ENCODE results near the gene TMEM115. TPM values are rescaled to one million over a fixed set of nuclear protein-coding genes. Genes with fewer than 3 reads are reported as not detected.

TMEM115 gene
- total RNA-seq, 2 donors from 2014 or later: 42.1 to 45.0 TPM

GRCh38 chr3:50334339-50335075 lies 24.8 kb downstream of the TMEM115 start:
- no peak overlapping the region for H3K4me3 ChIP-seq
- DNase-seq: no peak
- TF ChIP-seq, protein P1, sequence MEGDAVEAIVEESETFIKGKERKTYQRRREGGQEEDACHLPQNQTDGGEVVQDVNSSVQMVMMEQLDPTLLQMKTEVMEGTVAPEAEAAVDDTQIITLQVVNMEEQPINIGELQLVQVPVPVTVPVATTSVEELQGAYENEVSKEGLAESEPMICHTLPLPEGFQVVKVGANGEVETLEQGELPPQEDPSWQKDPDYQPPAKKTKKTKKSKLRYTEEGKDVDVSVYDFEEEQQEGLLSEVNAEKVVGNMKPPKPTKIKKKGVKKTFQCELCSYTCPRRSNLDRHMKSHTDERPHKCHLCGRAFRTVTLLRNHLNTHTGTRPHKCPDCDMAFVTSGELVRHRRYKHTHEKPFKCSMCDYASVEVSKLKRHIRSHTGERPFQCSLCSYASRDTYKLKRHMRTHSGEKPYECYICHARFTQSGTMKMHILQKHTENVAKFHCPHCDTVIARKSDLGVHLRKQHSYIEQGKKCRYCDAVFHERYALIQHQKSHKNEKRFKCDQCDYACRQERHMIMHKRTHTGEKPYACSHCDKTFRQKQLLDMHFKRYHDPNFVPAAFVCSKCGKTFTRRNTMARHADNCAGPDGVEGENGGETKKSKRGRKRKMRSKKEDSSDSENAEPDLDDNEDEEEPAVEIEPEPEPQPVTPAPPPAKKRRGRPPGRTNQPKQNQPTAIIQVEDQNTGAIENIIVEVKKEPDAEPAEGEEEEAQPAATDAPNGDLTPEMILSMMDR (IDR thresholded peaks at IDR 0.05): no peak
- H3K9ac ChIP-seq (ENCODE audit: low read depth in 2 of 2, low read length in 2 of 2): peak overlapping the region in 1 of 2 donors; percentile 44
- H3K4me1 ChIP-seq: peaks cover 13% of the 10 kb centered on the region
- peaks cover 20% of the 10 kb centered on the region for H3K36me3 ChIP-seq
- no peaks in the 10 kb centered on the region for H3K9me3 ChIP-seq
- H3K27ac ChIP-seq: peak overlapping the region; percentile 97
- H3K27me3 ChIP-seq: no peaks in the 10 kb centered on the region
- intact Hi-C loops (cut with DNase I): no loop called here

DNA sequence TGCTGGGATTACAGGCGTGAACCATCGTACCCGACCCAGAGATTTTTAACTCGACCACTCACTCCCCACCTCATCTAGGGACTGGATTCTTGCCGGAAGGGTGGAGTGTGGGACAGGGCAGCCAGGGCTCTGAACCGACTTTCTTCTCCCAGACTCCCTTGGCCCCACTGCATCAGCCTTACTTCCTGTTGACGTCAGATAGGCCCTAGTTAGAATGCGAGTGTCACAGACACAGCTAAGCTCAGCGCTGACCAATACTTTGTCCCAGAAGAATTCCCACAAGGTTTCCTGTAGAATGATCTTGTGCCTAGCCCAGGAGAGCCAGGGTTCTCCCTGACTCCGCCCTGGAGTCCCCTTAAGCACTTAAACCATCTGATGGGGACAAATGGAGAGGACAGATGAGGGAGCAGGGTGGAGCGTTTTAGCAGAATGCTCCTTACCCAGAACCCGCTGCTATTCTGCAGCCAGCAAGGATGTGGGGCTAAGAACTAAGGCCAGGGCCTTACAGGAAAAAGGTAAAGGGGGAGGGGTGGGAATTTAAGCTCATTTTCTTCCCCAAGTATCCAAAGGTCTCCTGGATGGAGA lies 25.5 kb downstream of the TMEM115 start:
- H3K27me3 ChIP-seq: no peaks in the 10 kb centered on the region
- peak overlapping the region in 1 of 2 donors; percentile 44 for H3K9ac ChIP-seq (ENCODE audit: low read depth in 2 of 2, low read length in 2 of 2)
- H3K4me1 ChIP-seq: peaks cover 14% of the 10 kb centered on the region
- intact Hi-C loops (cut with DNase I): no loop called here
- H3K9me3 ChIP-seq: no peaks in the 10 kb centered on the region
- H3K36me3 ChIP-seq: peaks cover 20% of the 10 kb centered on the region
- TF ChIP-seq, protein P1 (IDR thresholded peaks at IDR 0.05): no peak
- no peak overlapping the region for H3K4me3 ChIP-seq
- peak overlapping the region; percentile 97 for H3K27ac ChIP-seq
- DNase-seq: no peak

GRCh38 chr3:50331364-50331907 lies 27.9 kb downstream of the TMEM115 start:
- TF ChIP-seq, protein P1 (IDR thresholded peaks at IDR 0.05): no peak
- H3K4me3 ChIP-seq: no peak overlapping the region
- DNase-seq: no peak
- H3K27ac ChIP-seq: no peak overlapping the region
- H3K4me1 ChIP-seq: peaks cover 26% of the 10 kb centered on the region
- intact Hi-C loops (cut with DNase I): no loop called here
- H3K27me3 ChIP-seq: no peaks in the 10 kb centered on the region
- no peaks in the 10 kb centered on the region for H3K9me3 ChIP-seq
- no peak overlapping the region for H3K9ac ChIP-seq (ENCODE audit: low read depth in 2 of 2, low read length in 2 of 2)
- peaks cover 20% of the 10 kb centered on the region for H3K36me3 ChIP-seq

GRCh38 chr3:50330330-50330729 lies 29.0 kb downstream of the TMEM115 start:
- Histone ChIP-seq H3K4me1 (peaks cover 19% of the 10 kb centered on the region), H3K36me3 (peaks cover 20% of the 10 kb centered on the region), H3K27ac (no peak overlapping the region), H3K9ac (ENCODE audit: low read depth in 2 of 2, low read length in 2 of 2) (no peak overlapping the region), H3K9me3 (no peaks in the 10 kb centered on the region), H3K27me3 (no peaks in the 10 kb centered on the region), H3K4me3 (no peak overlapping the region)
- intact Hi-C loops (cut with DNase I): no loop called here
- DNase-seq: no peak
- TF ChIP-seq, protein P1 (IDR thresholded peaks at IDR 0.05): no peak

DNA sequence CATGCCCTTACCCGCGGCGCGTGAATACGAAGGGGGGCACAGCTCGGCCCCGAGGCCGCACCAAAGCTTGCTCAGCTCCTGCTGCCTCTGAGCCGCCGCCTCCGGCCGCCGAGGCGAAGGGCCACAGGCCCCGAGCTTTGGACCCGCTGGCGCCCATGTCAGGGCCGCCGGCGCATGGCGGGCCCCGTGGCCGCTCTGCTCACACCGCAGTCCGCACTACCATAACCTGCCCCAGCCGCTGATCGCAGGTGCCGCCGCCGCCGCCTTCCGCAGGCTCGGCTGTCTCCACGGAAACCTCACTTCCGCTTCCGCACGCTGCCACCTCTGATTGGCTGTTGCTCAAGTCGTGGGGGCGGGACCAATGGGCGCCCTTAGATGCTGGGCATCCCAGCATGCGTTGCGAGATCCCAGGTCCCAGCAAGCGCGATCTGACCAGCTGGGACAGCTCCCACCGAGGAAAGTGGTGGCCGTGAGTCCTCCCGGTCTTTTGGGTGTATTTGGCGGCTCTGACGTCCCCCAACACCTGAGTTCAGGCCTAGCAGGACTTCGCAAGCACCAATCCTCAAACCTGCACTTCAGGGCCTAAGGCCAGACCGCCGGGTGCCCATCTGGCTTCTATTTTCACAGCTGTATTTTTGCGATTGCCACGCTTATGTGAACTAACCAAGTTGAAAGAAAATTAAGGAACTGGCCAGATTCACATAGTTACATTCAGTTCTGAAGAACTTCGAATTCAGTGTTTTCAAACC lies 31.2 kb downstream of the TMEM115 start, which contains the start of gene TUSC2:
TSS of gene TUSC2 (minus strand) at position 281 of the 749 bp plus-strand sequence. CDS start at position 157, 124 bp downstream.
- peak; percentile 98 for DNase-seq
- Histone ChIP-seq H3K9ac (ENCODE audit: low read depth in 2 of 2, low read length in 2 of 2) (peak within 1 kb of the TSS; percentile 90 to 94), H3K27ac (peak within 1 kb of the TSS; percentile 83), H3K36me3 (peaks cover 20% of the 10 kb centered on the region), H3K4me3 (peak within 1 kb of the TSS; percentile 97), H3K27me3 (no peaks in the 10 kb centered on the region), H3K4me1 (peaks cover 13% of the 10 kb centered on the region), H3K9me3 (no peaks in the 10 kb centered on the region)
- intact Hi-C loops (cut with DNase I): loop anchor here (10.0 kb wide), 1 partner anchor 53 kb away; the partner anchor contains the start of gene LSMEM2
- TF ChIP-seq, protein P1 (IDR thresholded peaks at IDR 0.05): no peak
